PFSK-1 (cell line): ENCODE results near the gene LUZP2.

Source experiments
- FOXP2 ChIP-seq: optimal IDR thresholded peaks from 2 replicates; pipeline ENCODE3; 2011; ENCODE audit warnings: borderline replicate concordance, control low read depth, inconsistent platforms; ENCODE audit not compliant: insufficient read depth; ENCODE audit errors: extremely low read length, extremely low read depth
- POLR2AphosphoS5 ChIP-seq: IDR thresholded peaks from 2 replicates; pipeline ENCODE4 v1.6.1; 2012; ENCODE audit warnings: low read depth, mild to moderate bottlenecking, control low read depth, low read length, moderate library complexity
- SIN3A ChIP-seq: IDR thresholded peaks from 2 replicates; pipeline ENCODE4 v1.6.1; 2012; ENCODE audit warnings: mild to moderate bottlenecking, low read length, moderate library complexity, borderline replicate concordance; ENCODE audit not compliant: insufficient read depth
- TAF1 ChIP-seq: IDR thresholded peaks from 2 replicates; pipeline ENCODE4 v1.6.1; 2012; ENCODE audit warnings: low read length, control low read depth, borderline replicate concordance; ENCODE audit not compliant: insufficient read depth
- TF ChIP-seq, protein P1 (sequence below), 2 experiments: IDR thresholded peaks; 2 replicates each; pipeline versions ENCODE4 v1.6.1 to v1.8.0; 2011 to 2012; ENCODE audit warnings: low read depth in 2 of 2, low read length in 2 of 2, control low read depth in 1 of 2, inconsistent platforms in 1 of 2, mild to moderate bottlenecking in 1 of 2, moderate library complexity in 1 of 2; ENCODE audit not compliant: insufficient read depth in 1 of 2

The LUZP2 gene

DNA sequence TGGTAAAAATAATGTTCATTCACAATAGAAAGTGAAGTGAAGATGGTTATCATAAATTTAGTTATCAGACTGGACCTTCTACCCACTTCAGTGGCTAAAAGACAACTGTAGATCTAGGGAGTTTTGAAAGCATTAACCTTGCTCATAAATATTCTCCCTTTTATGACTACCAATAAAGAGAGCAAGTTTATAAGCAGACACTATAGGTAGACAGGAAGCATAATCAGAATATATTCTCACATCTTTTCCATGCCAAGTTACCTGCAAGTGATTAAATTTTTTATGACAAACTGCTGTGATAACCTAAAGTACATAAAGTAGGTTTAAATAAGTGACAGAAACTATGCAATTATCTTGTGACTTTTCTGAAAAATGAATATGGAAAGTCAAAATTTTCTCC, 62.5 kb downstream of the LUZP2 start:
- TF ChIP-seq SIN3A = no peak
- no peak for TF ChIP-seq POLR2AphosphoS5
- TF ChIP-seq TAF1 = no peak

DNA sequence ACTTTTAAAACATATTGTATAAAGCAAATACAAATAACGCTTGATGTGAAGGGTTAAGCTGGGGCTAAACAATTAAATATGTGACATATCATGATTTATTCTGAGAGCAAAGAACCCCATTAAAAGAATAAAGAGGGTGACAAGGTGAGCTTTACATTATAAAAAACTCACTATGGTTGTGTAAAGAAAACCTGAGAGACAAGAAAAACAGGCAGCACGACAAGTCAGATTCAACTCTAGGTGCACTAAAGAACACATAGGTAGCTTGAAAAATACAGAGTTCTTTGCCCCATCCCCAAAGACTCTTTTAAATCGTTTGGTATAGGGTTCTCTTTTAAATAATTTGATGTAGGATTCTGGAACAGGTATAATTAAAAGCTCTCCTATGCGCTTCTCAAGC, 63.5 kb downstream of the LUZP2 start:
- TF ChIP-seq FOXP2 (no peak), SIN3A (no peak)

DNA sequence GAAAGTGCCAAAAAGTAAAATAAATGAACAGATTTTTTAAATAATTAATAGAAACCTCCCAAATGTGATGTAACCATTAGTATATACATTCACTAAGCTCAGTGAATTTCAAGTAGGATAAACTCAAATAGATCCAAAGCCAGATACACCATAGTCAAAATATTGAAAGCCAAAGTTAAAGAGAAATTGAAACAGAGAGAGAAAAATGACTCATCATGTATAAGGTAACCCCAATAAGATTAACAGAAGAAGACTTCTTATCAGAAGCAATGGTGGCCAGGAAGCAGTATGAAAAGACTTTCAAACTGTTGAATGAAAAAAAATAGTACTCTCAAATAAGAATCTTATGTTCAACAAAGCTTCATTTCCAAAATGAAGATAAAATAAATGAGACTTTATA, 70.5 kb downstream of the LUZP2 start:
- no peak for TF ChIP-seq SIN3A
- no peak for TF ChIP-seq POLR2AphosphoS5
- TF ChIP-seq, protein P1, sequence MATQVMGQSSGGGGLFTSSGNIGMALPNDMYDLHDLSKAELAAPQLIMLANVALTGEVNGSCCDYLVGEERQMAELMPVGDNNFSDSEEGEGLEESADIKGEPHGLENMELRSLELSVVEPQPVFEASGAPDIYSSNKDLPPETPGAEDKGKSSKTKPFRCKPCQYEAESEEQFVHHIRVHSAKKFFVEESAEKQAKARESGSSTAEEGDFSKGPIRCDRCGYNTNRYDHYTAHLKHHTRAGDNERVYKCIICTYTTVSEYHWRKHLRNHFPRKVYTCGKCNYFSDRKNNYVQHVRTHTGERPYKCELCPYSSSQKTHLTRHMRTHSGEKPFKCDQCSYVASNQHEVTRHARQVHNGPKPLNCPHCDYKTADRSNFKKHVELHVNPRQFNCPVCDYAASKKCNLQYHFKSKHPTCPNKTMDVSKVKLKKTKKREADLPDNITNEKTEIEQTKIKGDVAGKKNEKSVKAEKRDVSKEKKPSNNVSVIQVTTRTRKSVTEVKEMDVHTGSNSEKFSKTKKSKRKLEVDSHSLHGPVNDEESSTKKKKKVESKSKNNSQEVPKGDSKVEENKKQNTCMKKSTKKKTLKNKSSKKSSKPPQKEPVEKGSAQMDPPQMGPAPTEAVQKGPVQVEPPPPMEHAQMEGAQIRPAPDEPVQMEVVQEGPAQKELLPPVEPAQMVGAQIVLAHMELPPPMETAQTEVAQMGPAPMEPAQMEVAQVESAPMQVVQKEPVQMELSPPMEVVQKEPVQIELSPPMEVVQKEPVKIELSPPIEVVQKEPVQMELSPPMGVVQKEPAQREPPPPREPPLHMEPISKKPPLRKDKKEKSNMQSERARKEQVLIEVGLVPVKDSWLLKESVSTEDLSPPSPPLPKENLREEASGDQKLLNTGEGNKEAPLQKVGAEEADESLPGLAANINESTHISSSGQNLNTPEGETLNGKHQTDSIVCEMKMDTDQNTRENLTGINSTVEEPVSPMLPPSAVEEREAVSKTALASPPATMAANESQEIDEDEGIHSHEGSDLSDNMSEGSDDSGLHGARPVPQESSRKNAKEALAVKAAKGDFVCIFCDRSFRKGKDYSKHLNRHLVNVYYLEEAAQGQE (IDR thresholded peaks at IDR 0.05; ENCODE audit: insufficient read depth in 1 of 2, low read depth in 2 of 2, low read length in 2 of 2) = no peak
- TF ChIP-seq TAF1 = no peak
- no peak for TF ChIP-seq FOXP2

GRCh38 chr11:24572376-24572775, 75.5 kb downstream of the LUZP2 start:
- TF ChIP-seq, protein P1 (IDR thresholded peaks at IDR 0.05; ENCODE audit: insufficient read depth in 1 of 2, low read depth in 2 of 2, low read length in 2 of 2) = no peak
- TF ChIP-seq SIN3A (no peak), TAF1 (no peak), FOXP2 (no peak), POLR2AphosphoS5 (no peak)

GRCh38 chr11:24574461-24574860, 77.6 kb downstream of the LUZP2 start:
- TF ChIP-seq TAF1 = no peak
- TF ChIP-seq, protein P1 (IDR thresholded peaks at IDR 0.05; ENCODE audit: insufficient read depth in 1 of 2, low read depth in 2 of 2, low read length in 2 of 2) = no peak
- no peak for TF ChIP-seq POLR2AphosphoS5
- no peak for TF ChIP-seq FOXP2
- TF ChIP-seq SIN3A = no peak

GRCh38 chr11:24575392-24575791, 78.5 kb downstream of the LUZP2 start:
- no peak for TF ChIP-seq TAF1

DNA sequence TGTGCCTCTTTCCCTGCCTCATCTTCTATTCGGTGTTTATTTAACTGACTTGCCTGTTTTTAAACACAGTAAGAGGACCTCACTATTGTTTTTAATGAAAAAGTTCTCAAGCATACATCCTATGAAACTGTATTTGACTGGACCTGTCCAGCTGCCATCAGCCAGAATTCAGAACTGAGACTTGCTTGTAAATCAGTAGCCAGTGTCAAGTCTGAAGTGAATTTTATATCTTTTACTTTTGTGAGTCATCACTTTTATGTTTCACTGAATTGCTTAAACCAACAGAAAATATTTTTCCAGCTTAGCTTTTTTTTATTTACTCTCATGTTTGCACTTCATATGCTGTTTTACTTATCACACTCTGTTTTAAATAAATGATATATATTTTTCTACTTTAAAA, 88.3 kb downstream of the LUZP2 start:
- TF ChIP-seq, protein P1 (IDR thresholded peaks at IDR 0.05; ENCODE audit: insufficient read depth in 1 of 2, low read depth in 2 of 2, low read length in 2 of 2) = no peak
- no peak for TF ChIP-seq POLR2AphosphoS5
- TF ChIP-seq SIN3A = no peak
- no peak for TF ChIP-seq TAF1
- no peak for TF ChIP-seq FOXP2
